ENCODE results near the gene WDR81.

WDR81 gene

DNA sequence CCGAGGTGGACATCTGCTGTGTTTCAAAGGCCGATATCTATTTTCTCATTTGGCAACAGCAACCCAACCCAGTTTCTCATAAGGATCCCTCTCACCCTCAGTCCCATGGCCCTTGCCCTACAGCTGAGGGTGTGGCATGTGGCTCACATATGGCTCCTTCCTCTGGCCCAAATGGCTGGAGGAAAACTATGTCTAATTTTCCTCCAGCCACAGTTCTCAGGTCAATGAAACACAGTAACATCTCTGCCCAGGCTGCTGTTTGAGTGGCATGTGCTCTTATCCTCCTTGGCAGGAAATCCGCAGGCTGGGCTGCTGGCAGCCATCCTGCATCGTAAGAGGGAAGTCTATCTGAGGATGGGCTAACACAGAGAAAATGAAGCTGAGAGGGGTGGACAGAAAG, 61.4 kb downstream of the WDR81 start:
- DNase-seq = no peak

DNA sequence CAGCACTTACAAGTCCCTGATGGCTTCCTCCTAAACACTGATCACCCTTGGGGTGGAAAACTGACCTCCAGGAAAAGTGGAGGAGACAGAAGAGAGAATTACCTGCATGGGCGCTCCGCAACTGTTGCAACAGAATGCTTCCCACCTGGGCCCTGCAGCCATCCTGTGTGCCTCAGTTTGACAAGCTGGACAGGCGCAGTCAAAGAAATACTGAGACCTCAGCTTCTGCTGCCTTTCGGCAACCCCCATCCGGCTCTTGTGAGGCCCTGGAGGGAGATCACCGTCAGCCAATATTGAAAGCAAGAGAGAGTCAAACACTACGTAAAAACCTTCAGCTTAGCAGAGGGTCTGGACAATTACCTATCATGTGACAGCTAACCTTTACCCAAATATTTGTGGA, 62.2 kb downstream of the WDR81 start:
- no peak for DNase-seq

DNA sequence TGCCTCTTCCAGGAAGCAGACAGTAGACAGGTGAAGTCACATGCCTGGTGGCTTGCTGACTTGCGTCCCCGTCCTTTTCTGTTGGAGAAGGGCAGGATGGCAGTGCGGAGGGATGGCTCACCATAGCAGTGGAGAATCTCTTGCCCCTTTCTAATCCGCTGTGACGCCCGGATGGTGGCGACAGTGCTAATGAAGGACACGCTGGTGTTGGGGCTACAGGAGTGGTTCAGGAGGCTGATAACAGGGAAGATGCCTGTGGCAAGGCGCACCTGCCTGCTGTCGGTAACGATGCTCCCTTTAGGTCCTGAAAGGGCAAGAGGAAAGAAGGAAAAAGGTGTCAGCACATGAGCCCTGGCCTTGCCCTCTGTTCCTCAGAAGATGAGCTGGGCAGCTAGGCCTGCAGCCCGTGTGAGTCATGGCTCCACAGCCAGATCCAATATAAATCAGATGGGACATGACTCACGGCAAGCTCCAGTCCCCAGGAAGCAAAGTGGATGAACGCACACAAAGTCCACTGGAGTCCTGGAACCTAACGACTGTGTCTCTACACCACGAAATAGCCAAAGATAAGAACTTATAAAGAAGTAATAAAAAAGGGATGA, 62.9 kb downstream of the WDR81 start:
- DNase-seq = no peak

Measured in DMS153 (cell line).